Loucy (cell line): ENCODE results near the gene WEE1.

Experiments used
- H2AFZ ChIP-seq: fragments of 200-600 bp; sonication (generic); 2 replicates; pipeline ENCODE4 v1.6.0; 2016; ENCODE audit warnings: antibody characterized with exemption, mild to moderate bottlenecking, low read length, moderate library complexity
- H3F3A ChIP-seq: fragments of 200-600 bp; 2 replicates; pipeline ENCODE4 v1.6.0; 2016; ENCODE audit warnings: antibody characterized with exemption, low read depth, mild to moderate bottlenecking
- H3K27me3 ChIP-seq: fragments of 200-600 bp; sonication (generic); 2 replicates; pipeline ENCODE4 v1.6.1; 2014; ENCODE audit warnings: low read length, mild to moderate bottlenecking; ENCODE audit not compliant: insufficient read depth, poor library complexity, severe bottlenecking
- H3K36me3 ChIP-seq: fragments of 200-600 bp; sonication (generic); 2 replicates; pipeline ENCODE4 v1.6.1; 2016; ENCODE audit warnings: low read length; ENCODE audit not compliant: insufficient read depth
- H3K4me1 ChIP-seq: fragments of 200-600 bp; sonication (generic); 2 replicates; pipeline ENCODE4 v1.5.1; 2014; ENCODE audit warnings: low read length, mild to moderate bottlenecking; ENCODE audit not compliant: insufficient read depth, poor library complexity, severe bottlenecking
- H3K4me2 ChIP-seq: fragments of 200-600 bp; sonication (generic); 2 replicates; pipeline ENCODE4 v1.6.0; 2014; ENCODE audit warnings: antibody characterized with exemption, low read length, low read depth, mild to moderate bottlenecking; ENCODE audit not compliant: poor library complexity, severe bottlenecking
- H3K4me3 ChIP-seq: fragments of 200-600 bp; sonication (generic); 2 replicates; pipeline ENCODE4 v1.5.1; 2014; ENCODE audit warnings: low read length, mild to moderate bottlenecking, mixed read lengths; ENCODE audit not compliant: poor library complexity, severe bottlenecking
- H3K79me2 ChIP-seq: fragments of 200-600 bp; sonication (generic); 2 replicates; pipeline ENCODE4 v1.6.1; 2014; ENCODE audit warnings: low read length; ENCODE audit not compliant: insufficient read depth
- H3K9ac ChIP-seq: fragments of 200-600 bp; sonication (generic); 2 replicates; pipeline ENCODE4 v1.6.0; 2014; ENCODE audit warnings: mild to moderate bottlenecking, low read depth, low read length, moderate library complexity; ENCODE audit not compliant: poor library complexity, severe bottlenecking
- H3K9me2 ChIP-seq: fragments of 200-600 bp; sonication (generic); replicated peaks from 2 replicates; pipeline ENCODE4 v1.6.1; 2016; ENCODE audit warnings: low read depth, low read length, mixed read lengths
- H3K9me3 ChIP-seq: fragments of 200-600 bp; sonication (generic); 2 replicates; pipeline ENCODE4 v1.6.1; 2014; ENCODE audit warnings: mild to moderate bottlenecking, antibody characterized with exemption, low read length, low read depth; ENCODE audit not compliant: insufficient read depth
- H4K20me1 ChIP-seq: fragments of 200-600 bp; sonication (generic); 2 replicates; pipeline ENCODE4 v1.6.0; 2014; ENCODE audit warnings: antibody characterized with exemption, low read length, mild to moderate bottlenecking; ENCODE audit not compliant: insufficient read depth, poor library complexity, severe bottlenecking
- CTCF ChIP-seq: fragments of 200-600 bp; sonication (generic); conservative IDR thresholded peaks from 2 replicates; pipeline ENCODE4 v1.5.1; 2014; ENCODE audit warnings: mild to moderate bottlenecking, antibody characterized with exemption, low read length
- EZH2phosphoT487 ChIP-seq: fragments of 200-600 bp; IDR thresholded peaks from 2 replicates; pipeline ENCODE4 v1.6.1; 2018; ENCODE audit warnings: antibody characterized with exemption, mild to moderate bottlenecking, moderate library complexity, borderline replicate concordance

Gene WEE1

GRCh38 chr11:9566561-9567063 is 6.9 kb upstream of the WEE1 start:
- no peak overlapping the region for H3K4me2 ChIP-seq
- no peak for TF ChIP-seq CTCF
- no peak for TF ChIP-seq EZH2phosphoT487
- H3K79me2 ChIP-seq: 0 out of 2 replicates have a peak, but pooled peaks cover under 1% of the 10 kb centered on the region
- H4K20me1 ChIP-seq: no peaks in the 10 kb centered on the region
- no peak overlapping the region for H3K4me3 ChIP-seq
- H3K27me3 ChIP-seq: no peaks in the 10 kb centered on the region
- H2AFZ ChIP-seq: no peak overlapping the region
- H3K36me3 ChIP-seq: no peaks in the 10 kb centered on the region
- no peaks in the 10 kb centered on the region for H3F3A ChIP-seq
- no peak overlapping the region for H3K9ac ChIP-seq
- H3K9me2 ChIP-seq: no peaks in the 10 kb centered on the region
- no peaks in the 10 kb centered on the region for H3K9me3 ChIP-seq
- H3K4me1 ChIP-seq: no peaks in the 10 kb centered on the region

- no peaks in the 10 kb centered on the region for H3K9me3 ChIP-seq
- 0 out of 2 replicates have a peak, but pooled peaks cover 5% of the 10 kb centered on the region for H3K79me2 ChIP-seq
- H3K4me1 ChIP-seq: no peaks in the 10 kb centered on the region
- no peaks in the 10 kb centered on the region for H3K36me3 ChIP-seq
- no peak overlapping the region for H3K4me2 ChIP-seq
- no peaks in the 10 kb centered on the region for H3F3A ChIP-seq
- H3K27me3 ChIP-seq: no peaks in the 10 kb centered on the region
- H3K4me3 ChIP-seq: no peak overlapping the region
- H2AFZ ChIP-seq: no peak overlapping the region
- no peaks in the 10 kb centered on the region for H4K20me1 ChIP-seq
- no peaks in the 10 kb centered on the region for H3K9me2 ChIP-seq
- no peak overlapping the region for H3K9ac ChIP-seq
- TF ChIP-seq CTCF (no peak), EZH2phosphoT487 (no peak)
Measured at GRCh38 chr11:9567401-9567800, 6.1 kb upstream of the WEE1 start.

GRCh38 chr11:9568161-9568853 is 5.2 kb upstream of the WEE1 start:
- H3K9me2 ChIP-seq: no peaks in the 10 kb centered on the region
- 0 out of 2 replicates have a peak, but pooled peaks cover 5% of the 10 kb centered on the region for H3K79me2 ChIP-seq
- TF ChIP-seq EZH2phosphoT487 (no peak), CTCF (no peak)
- no peak overlapping the region for H2AFZ ChIP-seq
- no peaks in the 10 kb centered on the region for H3K4me1 ChIP-seq
- H3K9ac ChIP-seq: no peak overlapping the region
- no peaks in the 10 kb centered on the region for H3K9me3 ChIP-seq
- no peak overlapping the region for H3K4me3 ChIP-seq
- no peaks in the 10 kb centered on the region for H3F3A ChIP-seq
- H3K36me3 ChIP-seq: no peaks in the 10 kb centered on the region
- H3K27me3 ChIP-seq: no peaks in the 10 kb centered on the region
- no peaks in the 10 kb centered on the region for H4K20me1 ChIP-seq
- no peak overlapping the region for H3K4me2 ChIP-seq
